ENCODE results near the gene ELOVL5.

ELOVL5 gene

GRCh38 chr6:53343092-53343491 is 5.7 kb downstream of the ELOVL5 start:
- no peaks in the 10 kb centered on the region for H3K27me3 ChIP-seq (ENCODE audit: control insufficient read depth, insufficient read depth, low read length)
- 0 out of 2 replicates have a peak, but pooled peaks cover 4% of the 10 kb centered on the region for H3K36me3 ChIP-seq (ENCODE audit: control insufficient read depth, insufficient read depth, low read length)
- no peak overlapping the region for H3K4me3 ChIP-seq (ENCODE audit: low read depth, low read length)
- H3K9ac ChIP-seq (ENCODE audit: low read length): no peak overlapping the region
- no peaks in the 10 kb centered on the region for H3K9me3 ChIP-seq (ENCODE audit: control insufficient read depth, insufficient read depth, low read depth, low read length)
- H3K27ac ChIP-seq (ENCODE audit: low read depth, low read length): no peak overlapping the region
- peaks cover 16% of the 10 kb centered on the region for H3K4me1 ChIP-seq (ENCODE audit: control insufficient read depth, insufficient read depth, low read length)

GRCh38 chr6:53342217-53342616 is 6.5 kb downstream of the ELOVL5 start:
- H3K27ac ChIP-seq (ENCODE audit: low read depth, low read length): no peak overlapping the region
- peaks cover 11% of the 10 kb centered on the region for H3K36me3 ChIP-seq (ENCODE audit: control insufficient read depth, insufficient read depth, low read length)
- H3K9ac ChIP-seq (ENCODE audit: low read length): no peak overlapping the region
- peaks cover 17% of the 10 kb centered on the region for H3K4me1 ChIP-seq (ENCODE audit: control insufficient read depth, insufficient read depth, low read length)
- H3K4me3 ChIP-seq (ENCODE audit: low read depth, low read length): no peak overlapping the region
- no peaks in the 10 kb centered on the region for H3K9me3 ChIP-seq (ENCODE audit: control insufficient read depth, insufficient read depth, low read depth, low read length)
- H3K27me3 ChIP-seq (ENCODE audit: control insufficient read depth, insufficient read depth, low read length): no peaks in the 10 kb centered on the region

- peaks cover 18% of the 10 kb centered on the region for H3K36me3 ChIP-seq (ENCODE audit: control insufficient read depth, insufficient read depth, low read length)
- no peak overlapping the region for H3K27ac ChIP-seq (ENCODE audit: low read depth, low read length)
- no peaks in the 10 kb centered on the region for H3K9me3 ChIP-seq (ENCODE audit: control insufficient read depth, insufficient read depth, low read depth, low read length)
- H3K4me3 ChIP-seq (ENCODE audit: low read depth, low read length): no peak overlapping the region
- H3K27me3 ChIP-seq (ENCODE audit: control insufficient read depth, insufficient read depth, low read length): no peaks in the 10 kb centered on the region
- peaks cover 27% of the 10 kb centered on the region for H3K4me1 ChIP-seq (ENCODE audit: control insufficient read depth, insufficient read depth, low read length)
- no peak overlapping the region for H3K9ac ChIP-seq (ENCODE audit: low read length)
These were observed 8.2 kb downstream of the ELOVL5 start for GRCh38 chr6:53340536-53340935.

GRCh38 chr6:53339424-53339823 is 9.3 kb downstream of the ELOVL5 start:
- H3K27ac ChIP-seq (ENCODE audit: low read depth, low read length): no peak overlapping the region
- H3K9me3 ChIP-seq (ENCODE audit: control insufficient read depth, insufficient read depth, low read depth, low read length): no peaks in the 10 kb centered on the region
- H3K4me3 ChIP-seq (ENCODE audit: low read depth, low read length): no peak overlapping the region
- peaks cover 31% of the 10 kb centered on the region for H3K4me1 ChIP-seq (ENCODE audit: control insufficient read depth, insufficient read depth, low read length)
- H3K9ac ChIP-seq (ENCODE audit: low read length): no peak overlapping the region
- peaks cover 18% of the 10 kb centered on the region for H3K36me3 ChIP-seq (ENCODE audit: control insufficient read depth, insufficient read depth, low read length)
- H3K27me3 ChIP-seq (ENCODE audit: control insufficient read depth, insufficient read depth, low read length): no peaks in the 10 kb centered on the region

GRCh38 chr6:53338304-53338703 is 10.4 kb downstream of the ELOVL5 start:
- Histone ChIP-seq H3K9ac (ENCODE audit: low read length) (no peak overlapping the region), H3K4me3 (ENCODE audit: low read depth, low read length) (no peak overlapping the region), H3K36me3 (ENCODE audit: control insufficient read depth, insufficient read depth, low read length) (peaks cover 18% of the 10 kb centered on the region), H3K9me3 (ENCODE audit: control insufficient read depth, insufficient read depth, low read depth, low read length) (no peaks in the 10 kb centered on the region), H3K4me1 (ENCODE audit: control insufficient read depth, insufficient read depth, low read length) (peaks cover 29% of the 10 kb centered on the region), H3K27ac (ENCODE audit: low read depth, low read length) (no peak overlapping the region), H3K27me3 (ENCODE audit: control insufficient read depth, insufficient read depth, low read length) (no peaks in the 10 kb centered on the region)

- H3K4me3 ChIP-seq (ENCODE audit: low read depth, low read length): no peak overlapping the region
These were observed 12.7 kb downstream of the ELOVL5 start for GRCh38 chr6:53336070-53336469.

GRCh38 chr6:53335224-53335994 is 13.3 kb downstream of the ELOVL5 start:
- Histone ChIP-seq H3K36me3 (ENCODE audit: control insufficient read depth, insufficient read depth, low read length) (peaks cover 22% of the 10 kb centered on the region), H3K4me1 (ENCODE audit: control insufficient read depth, insufficient read depth, low read length) (peaks cover 29% of the 10 kb centered on the region), H3K4me3 (ENCODE audit: low read depth, low read length) (no peak overlapping the region), H3K9ac (ENCODE audit: low read length) (no peak overlapping the region), H3K27me3 (ENCODE audit: control insufficient read depth, insufficient read depth, low read length) (no peaks in the 10 kb centered on the region), H3K27ac (ENCODE audit: low read depth, low read length) (no peak overlapping the region), H3K9me3 (ENCODE audit: control insufficient read depth, insufficient read depth, low read depth, low read length) (no peaks in the 10 kb centered on the region)

More at GRCh38 chr6:53336070-53336469, 12.7 kb downstream of the ELOVL5 start:
- no peaks in the 10 kb centered on the region for H3K27me3 ChIP-seq (ENCODE audit: control insufficient read depth, insufficient read depth, low read length)
- H3K9me3 ChIP-seq (ENCODE audit: control insufficient read depth, insufficient read depth, low read depth, low read length): no peaks in the 10 kb centered on the region
- peaks cover 22% of the 10 kb centered on the region for H3K36me3 ChIP-seq (ENCODE audit: control insufficient read depth, insufficient read depth, low read length)
- H3K9ac ChIP-seq (ENCODE audit: low read length): no peak overlapping the region
- peaks cover 29% of the 10 kb centered on the region for H3K4me1 ChIP-seq (ENCODE audit: control insufficient read depth, insufficient read depth, low read length)
- no peak overlapping the region for H3K27ac ChIP-seq (ENCODE audit: low read depth, low read length)

- Histone ChIP-seq H3K27me3 (ENCODE audit: control insufficient read depth, insufficient read depth, low read length) (no peaks in the 10 kb centered on the region), H3K36me3 (ENCODE audit: control insufficient read depth, insufficient read depth, low read length) (peaks cover 22% of the 10 kb centered on the region), H3K4me1 (ENCODE audit: control insufficient read depth, insufficient read depth, low read length) (peaks cover 29% of the 10 kb centered on the region), H3K9ac (ENCODE audit: low read length) (no peak overlapping the region), H3K27ac (ENCODE audit: low read depth, low read length) (no peak overlapping the region), H3K9me3 (ENCODE audit: control insufficient read depth, insufficient read depth, low read depth, low read length) (no peaks in the 10 kb centered on the region), H3K4me3 (ENCODE audit: low read depth, low read length) (no peak overlapping the region)
These were observed 15.0 kb downstream of the ELOVL5 start for GRCh38 chr6:53333439-53334408.

- H3K36me3 ChIP-seq (ENCODE audit: control insufficient read depth, insufficient read depth, low read length): peaks cover 6% of the 10 kb centered on the region; the same call in 1 of the 2 replicates
- H3K27me3 ChIP-seq (ENCODE audit: control insufficient read depth, insufficient read depth, low read length): no peaks in the 10 kb centered on the region
- H3K4me1 ChIP-seq (ENCODE audit: control insufficient read depth, insufficient read depth, low read length): peaks cover 37% of the 10 kb centered on the region
- no peak overlapping the region for H3K27ac ChIP-seq (ENCODE audit: low read depth, low read length)
- H3K9me3 ChIP-seq (ENCODE audit: control insufficient read depth, insufficient read depth, low read depth, low read length): no peaks in the 10 kb centered on the region
- H3K9ac ChIP-seq (ENCODE audit: low read length): no peak overlapping the region
- H3K4me3 ChIP-seq (ENCODE audit: low read depth, low read length): no peak overlapping the region
These were observed 17.1 kb downstream of the ELOVL5 start for GRCh38 chr6:53331678-53332077.

- H3K27ac ChIP-seq (ENCODE audit: low read depth, low read length): no peak overlapping the region
- peaks cover 31% of the 10 kb centered on the region for H3K4me1 ChIP-seq (ENCODE audit: control insufficient read depth, insufficient read depth, low read length)
- no peaks in the 10 kb centered on the region for H3K27me3 ChIP-seq (ENCODE audit: control insufficient read depth, insufficient read depth, low read length)
- no peaks in the 10 kb centered on the region for H3K9me3 ChIP-seq (ENCODE audit: control insufficient read depth, insufficient read depth, low read depth, low read length)
- H3K36me3 ChIP-seq (ENCODE audit: control insufficient read depth, insufficient read depth, low read length): 0 out of 2 replicates have a peak, but pooled peaks cover 4% of the 10 kb centered on the region
- H3K4me3 ChIP-seq (ENCODE audit: low read depth, low read length): no peak overlapping the region
- H3K9ac ChIP-seq (ENCODE audit: low read length): no peak overlapping the region
These were observed 18.6 kb downstream of the ELOVL5 start for GRCh38 chr6:53330137-53330536.

GRCh38 chr6:53328375-53328774 is 20.4 kb downstream of the ELOVL5 start:
- no peak overlapping the region for H3K27ac ChIP-seq (ENCODE audit: low read depth, low read length)
- H3K27me3 ChIP-seq (ENCODE audit: control insufficient read depth, insufficient read depth, low read length): no peaks in the 10 kb centered on the region
- H3K4me1 ChIP-seq (ENCODE audit: control insufficient read depth, insufficient read depth, low read length): peaks cover 25% of the 10 kb centered on the region
- no peak overlapping the region for H3K9ac ChIP-seq (ENCODE audit: low read length)
- H3K36me3 ChIP-seq (ENCODE audit: control insufficient read depth, insufficient read depth, low read length): 0 out of 2 replicates have a peak, but pooled peaks cover 4% of the 10 kb centered on the region
- no peaks in the 10 kb centered on the region for H3K9me3 ChIP-seq (ENCODE audit: control insufficient read depth, insufficient read depth, low read depth, low read length)
- no peak overlapping the region for H3K4me3 ChIP-seq (ENCODE audit: low read depth, low read length)
